Measurements from ENCODE around the gene ARHGEF10L.
"Not testable (repeated sequence)": the region's sequence is repeated elsewhere in the genome, so short reads cannot be mapped to it uniquely, and the experiment has no call there.

ARHGEF10L gene

DNA sequence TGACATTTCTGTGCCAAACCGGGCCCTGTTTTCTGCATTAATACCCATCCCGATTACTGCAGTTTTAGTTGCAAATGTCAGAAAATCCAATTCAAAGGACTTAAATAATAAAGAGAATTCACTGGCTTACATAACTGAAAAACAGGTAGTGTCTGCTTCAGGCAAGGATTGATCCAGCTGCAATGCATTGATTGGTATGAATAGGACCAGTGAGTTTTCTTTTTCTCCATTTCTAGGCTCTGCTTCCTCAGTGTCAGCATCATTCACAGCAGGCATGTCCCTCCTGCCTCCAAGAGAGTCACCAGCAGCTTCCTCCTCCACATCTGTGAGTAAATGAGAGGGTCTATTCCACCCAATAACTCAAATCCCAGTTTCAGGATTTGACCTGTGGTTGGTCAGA lies 181.9 kb downstream of the ARHGEF10L start:
- DNase-seq = no peak

GRCh38 chr1:17723684-17724083 lies 184.2 kb downstream of the ARHGEF10L start:
- DNase-seq = no peak

- no peak for DNase-seq
Observed at GRCh38 chr1:17724150-17724549, 184.7 kb downstream of the ARHGEF10L start.

DNA sequence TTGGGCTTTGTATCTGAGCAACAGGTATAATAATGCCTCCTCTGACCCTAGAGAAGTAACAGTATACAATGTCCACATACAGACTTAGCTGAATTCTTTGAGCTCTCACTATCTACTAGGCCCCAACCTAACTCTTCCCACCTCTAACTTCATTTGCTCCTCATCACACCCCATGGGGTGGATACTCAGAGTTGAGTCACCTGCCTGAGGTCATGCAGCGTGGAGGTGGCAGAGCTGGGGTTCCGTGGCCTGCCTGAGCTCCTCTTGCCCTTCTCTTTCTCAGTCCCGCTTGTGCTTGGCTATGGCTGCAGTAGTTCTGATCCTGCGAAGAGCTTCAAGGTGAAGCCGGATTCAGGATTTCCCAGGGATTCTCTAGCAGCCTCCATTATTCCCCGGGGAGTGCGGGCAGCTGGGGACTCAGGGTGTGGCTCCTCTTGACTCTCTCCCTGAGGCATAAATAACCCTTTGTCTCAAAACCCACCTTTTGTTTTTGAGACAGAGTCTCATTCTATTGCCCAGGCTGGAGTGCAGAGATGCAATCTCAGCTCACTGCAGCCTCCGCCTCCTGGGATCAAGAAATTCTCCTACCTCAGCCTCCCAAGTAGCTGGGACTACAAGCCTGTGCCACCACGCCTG lies 185.7 kb downstream of the ARHGEF10L start:
- no peak for DNase-seq

DNA sequence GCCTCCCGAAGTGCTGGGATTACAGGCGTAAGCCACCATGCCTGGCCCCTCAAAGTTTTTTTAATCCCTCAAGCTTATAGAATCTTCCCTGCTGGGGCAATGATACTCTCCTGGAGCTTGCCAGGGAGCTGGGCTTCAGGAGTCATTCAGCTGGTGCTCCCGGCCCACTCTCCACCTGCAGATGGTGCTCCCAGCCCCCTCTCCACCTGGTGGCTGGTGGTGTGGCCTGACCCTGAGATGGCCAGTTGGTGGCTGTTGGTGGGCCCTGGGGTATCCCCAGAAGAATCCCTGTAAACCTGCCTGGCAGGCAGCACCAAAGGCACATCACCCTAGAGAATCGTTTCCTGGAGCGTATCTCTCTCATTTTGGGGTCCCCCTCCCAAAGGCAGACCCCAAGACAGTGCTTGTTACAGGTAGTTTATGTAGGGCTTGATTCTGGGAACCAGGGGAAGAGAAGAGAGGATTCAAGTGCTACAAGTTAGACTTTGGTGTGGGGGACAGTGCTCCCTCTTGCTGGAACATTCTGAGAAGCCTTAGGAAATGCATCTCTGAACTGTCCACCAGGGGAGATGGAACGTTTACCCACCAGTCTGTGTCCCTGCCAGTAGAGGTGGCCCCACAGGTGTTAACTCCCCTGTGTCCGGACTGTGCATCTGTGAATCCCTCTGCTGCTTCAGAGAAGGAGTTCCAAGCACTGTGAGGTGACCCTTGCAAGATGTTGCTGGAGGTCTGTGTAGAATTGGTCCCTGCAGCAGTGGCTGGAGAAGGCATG lies 186.5 kb downstream of the ARHGEF10L start:
- no peak for DNase-seq

DNA sequence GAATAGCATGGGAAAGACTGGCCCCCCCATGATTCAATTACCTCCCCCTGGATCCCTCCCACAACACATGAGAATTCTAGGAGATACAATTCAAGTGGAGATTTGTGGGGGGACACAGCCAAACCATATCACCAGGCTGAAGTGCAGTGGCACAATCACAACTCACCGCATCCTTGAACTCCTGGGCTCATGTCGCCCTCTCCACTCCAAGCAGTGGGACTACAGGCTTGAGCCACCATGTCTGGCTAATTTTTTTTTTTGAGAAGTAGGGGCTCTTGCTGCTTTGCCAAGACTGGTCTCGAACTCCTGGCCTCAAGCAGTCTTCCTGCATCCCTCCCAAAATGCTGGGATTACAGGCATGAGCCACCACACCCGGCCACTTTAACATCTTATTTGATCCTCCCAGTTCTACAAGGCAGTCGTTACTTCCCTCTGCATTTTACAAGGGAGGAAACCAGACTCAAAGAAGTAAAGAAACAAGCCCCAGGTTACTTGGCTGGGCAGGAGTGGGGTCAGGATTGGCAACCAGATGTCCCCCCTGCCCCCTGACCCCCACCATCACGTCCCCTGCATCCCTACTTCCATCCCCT lies 188.7 kb downstream of the ARHGEF10L start:
- no peak for DNase-seq

GRCh38 chr1:17729248-17729647 lies 189.8 kb downstream of the ARHGEF10L start:
- no peak for DNase-seq

- no peak for DNase-seq
Observed at GRCh38 chr1:17729909-17730308, 190.4 kb downstream of the ARHGEF10L start.

DNA sequence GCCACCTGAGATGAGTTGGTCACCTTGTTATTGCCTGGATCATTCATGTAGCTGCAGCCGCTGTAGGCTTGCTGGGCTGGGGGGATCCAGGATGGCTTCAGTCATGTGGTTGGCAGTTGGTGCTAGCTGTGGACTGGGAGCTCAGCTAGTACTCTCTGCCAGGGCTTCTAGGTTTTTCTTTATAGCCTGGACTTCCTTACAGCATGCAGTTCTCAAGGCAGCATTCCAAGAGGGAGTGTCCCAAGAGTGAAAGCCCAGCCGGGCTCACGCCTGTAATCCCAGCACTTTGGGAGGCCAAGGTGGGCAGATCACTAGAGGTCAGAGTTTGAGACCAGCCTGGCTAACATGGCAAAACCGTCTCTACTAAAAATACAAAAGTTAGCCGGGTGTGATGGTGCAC lies 192.0 kb downstream of the ARHGEF10L start:
- no peak for DNase-seq

DNA sequence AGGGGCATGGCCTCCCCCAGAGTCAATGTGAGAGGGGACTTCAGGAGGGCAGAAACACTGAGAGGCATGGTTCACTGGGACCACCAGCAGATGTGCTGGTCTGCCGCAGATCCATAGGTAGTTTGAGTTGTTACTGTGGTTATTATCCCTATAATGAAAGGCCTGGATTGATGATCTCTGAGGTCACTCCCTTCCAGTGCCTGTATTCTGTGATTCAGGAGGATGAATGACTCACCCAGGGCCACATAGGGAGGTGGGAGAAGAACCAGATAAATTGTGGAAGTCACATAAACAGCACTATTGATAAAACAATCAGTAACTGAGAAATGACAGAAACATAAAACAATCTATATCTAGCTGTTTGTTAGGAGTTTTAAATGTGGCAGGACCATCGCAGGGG lies 193.0 kb downstream of the ARHGEF10L start:
- no peak for DNase-seq

- no peak for DNase-seq
Observed at GRCh38 chr1:17733661-17734060, 194.2 kb downstream of the ARHGEF10L start.

DNA sequence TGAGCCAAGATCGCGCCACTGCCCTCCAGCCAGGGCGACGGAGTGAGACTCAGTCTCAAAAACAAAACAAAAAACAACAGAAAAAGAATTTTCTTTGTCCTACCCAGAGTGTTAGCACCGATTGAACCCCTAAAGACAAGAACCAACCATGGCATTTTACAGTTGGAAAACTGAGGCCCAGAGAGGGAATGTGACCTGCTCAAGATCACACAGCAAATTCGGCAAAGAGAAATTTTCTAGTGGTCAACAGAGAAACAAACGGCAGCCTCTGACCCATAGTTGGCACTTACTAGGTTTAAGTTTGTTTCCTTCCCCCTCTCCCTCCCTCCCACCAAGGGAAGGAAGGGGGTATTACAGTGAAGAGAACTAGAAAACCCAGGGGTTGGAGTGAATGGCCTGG lies 195.1 kb downstream of the ARHGEF10L start:
- no peak for DNase-seq

DNA sequence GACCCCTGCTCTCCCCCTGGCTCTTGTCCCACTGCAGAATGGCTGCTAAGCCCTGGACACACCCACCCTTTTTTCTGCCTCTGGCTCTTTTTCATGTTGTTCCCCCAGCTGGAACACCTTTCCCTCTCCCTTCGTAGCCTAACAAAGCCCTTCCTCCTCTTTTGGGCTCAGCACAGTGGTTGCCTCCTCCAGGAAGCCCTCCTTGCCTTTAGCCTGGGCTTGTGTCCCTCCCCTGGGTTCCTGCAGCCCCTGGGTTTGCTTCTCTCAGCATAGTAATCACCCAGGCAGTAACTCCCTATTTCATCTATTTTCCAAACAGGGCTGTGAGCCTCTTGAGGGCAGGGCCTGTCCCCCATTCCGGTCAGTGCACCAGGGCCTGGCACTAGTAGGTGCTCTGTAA lies 195.8 kb downstream of the ARHGEF10L start:
- no peak for DNase-seq

DNA sequence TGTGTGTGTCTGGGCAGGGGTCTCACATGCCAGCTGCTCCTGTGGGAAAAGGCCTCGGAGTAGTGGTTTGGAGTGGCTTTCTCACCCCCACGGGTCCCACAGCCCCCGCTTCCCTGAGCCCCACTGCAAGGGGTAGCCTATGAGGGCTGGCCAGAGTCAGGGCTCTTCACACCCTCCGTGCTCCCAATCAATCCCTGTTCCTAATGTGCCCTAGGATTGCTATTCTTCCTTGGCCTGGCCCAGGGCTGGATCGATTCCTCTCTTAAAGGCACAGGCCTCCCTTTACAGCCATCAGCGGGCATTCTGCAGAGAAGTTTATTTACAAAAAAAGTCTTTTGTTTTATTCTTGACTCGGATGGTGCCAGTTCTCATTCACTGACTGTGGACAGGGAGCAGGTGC lies 196.3 kb downstream of the ARHGEF10L start:
- no peak for DNase-seq

DNA sequence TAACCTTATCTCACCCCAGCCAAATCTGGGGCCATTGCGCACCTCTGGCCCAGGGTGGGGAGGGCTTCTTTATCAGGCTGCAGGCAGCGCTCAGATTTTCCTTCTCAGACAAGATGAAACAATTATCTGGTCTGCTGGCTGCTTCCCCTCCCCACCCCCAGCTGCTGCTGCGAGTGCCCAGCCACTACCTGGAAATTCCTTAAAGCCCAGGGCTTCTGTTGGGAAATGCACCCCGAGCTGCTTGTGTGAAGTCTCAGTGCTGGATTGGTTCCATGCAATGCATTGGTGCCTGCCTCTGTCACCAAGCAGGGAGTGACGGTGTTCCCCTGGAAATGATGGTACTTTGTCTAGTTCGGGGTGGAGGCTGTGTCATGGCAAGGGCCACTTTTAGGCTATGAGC lies 197.1 kb downstream of the ARHGEF10L start:
- DNase-seq = no peak

DNA sequence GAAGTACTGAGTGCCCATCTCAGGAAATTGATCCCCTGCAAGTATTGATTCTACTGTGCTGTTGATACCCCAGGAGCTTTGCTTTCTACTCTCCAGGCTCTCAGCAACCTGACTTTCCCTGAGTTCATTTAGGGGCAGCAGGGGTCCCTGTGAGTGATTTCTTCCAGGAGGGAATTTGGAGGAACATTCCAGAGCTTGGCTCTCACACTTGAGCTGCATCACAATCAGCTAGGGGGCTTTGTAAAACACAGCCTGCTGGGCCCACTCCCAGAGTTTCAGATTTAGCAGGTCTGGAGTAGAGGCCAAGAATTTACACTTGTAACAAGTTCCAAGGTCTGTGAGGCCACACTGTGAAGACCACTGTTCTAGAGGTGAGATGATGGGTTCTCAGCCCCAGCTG lies 199.6 kb downstream of the ARHGEF10L start:
- no peak for DNase-seq

DNA sequence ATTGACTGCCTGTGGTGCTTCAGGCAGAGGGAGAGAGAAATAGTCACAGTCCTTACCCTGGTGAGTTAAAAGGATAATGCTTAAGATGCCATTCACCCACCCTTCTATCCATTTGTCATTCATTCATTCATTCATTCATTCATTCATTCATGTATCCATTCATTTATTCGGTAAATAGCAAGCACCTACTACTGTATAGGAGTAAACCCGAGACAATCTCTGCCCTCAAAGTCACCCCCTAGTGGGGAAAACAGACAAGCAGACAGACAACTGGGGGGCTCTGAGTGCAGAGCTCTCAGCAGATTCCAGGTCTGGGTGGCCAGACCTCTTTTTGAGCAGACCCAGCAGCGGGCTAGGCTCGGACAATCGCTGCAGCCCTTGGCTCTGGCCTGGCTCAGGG lies 201.6 kb downstream of the ARHGEF10L start:
- DNase-seq = no peak

DNA sequence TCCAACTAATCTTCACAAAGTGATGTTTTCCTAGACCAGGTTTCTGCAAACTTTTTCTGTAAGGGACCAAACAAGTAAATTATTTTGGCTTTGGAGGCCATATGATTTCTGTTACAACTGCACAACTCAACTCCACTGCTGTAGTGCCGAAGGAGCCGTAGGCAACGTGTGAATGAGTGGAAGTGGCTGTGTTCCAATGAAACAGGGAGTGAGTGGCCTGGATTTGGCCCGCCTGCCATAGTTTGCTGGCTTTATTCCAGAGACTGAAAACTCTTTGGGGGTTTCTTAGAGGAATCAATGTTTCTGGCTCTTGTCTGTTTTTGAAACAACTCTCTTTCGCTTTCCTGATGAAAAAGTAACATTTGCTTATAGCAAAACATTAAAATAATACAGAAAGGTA lies 203.1 kb downstream of the ARHGEF10L start:
- no peak for DNase-seq

- DNase-seq = no peak
Observed at GRCh38 chr1:17743008-17743647, 203.6 kb downstream of the ARHGEF10L start.

DNA sequence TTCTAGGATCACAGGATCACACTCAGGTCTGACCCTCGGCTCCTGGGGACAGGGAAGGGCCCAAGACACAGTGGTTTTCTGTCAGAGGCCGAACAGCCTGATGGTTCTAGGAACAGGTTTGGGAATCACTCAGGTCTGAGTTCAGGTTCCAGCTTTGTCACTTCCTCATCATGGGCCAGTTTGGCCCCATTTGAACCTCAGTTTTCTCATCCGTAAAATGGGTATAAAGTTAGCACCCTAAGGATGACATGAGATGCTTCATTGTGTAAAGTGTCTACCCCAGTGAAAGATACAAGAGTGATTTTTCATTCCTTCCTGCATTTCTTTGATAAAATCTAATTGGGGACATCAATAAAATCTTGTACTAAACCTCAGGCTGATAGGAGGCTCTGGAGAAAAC lies 204.4 kb downstream of the ARHGEF10L start:
- DNase-seq = no peak

GRCh38 chr1:17744666-17745478 lies 205.4 kb downstream of the ARHGEF10L start:
- no peak for DNase-seq

DNA sequence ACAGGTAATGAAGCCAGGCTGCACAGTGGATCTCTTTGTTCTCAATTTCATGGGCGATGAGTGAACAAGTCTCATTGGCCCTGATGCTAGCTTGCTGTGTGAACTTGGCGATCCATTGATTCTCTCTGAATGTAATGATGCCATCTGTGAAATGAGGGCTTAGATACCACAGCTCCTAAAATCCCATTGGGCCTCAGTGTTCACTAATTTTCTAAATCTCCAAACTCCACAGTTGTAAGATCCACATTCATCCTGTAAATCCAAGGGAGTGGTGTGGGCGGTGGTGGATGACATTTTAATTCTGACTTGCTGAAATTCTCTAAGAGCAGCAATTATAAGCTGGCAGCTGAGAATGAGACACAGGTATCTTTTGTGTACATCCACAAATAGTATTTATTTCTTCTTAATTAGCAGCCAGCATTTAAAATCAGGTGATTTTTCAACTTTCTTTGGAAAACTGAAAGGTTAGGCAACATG lies 206.0 kb downstream of the ARHGEF10L start:
- DNase-seq = no peak

GRCh38 chr1:17746281-17746680 lies 206.8 kb downstream of the ARHGEF10L start:
- DNase-seq = not testable (repeated sequence)
